ENCODE data around the gene LIMK2. TPM values are rescaled to one million over a fixed set of nuclear protein-coding genes. Genes with fewer than 3 reads are reported as not detected.

Gene LIMK2
- total and polyA plus RNA-seq, 9 of the 15 experiments (the other 6 are each of a cell fraction or from before 2014, with no cell fraction given) = 1.1 to 14.5 (median 8.5) TPM

DNA sequence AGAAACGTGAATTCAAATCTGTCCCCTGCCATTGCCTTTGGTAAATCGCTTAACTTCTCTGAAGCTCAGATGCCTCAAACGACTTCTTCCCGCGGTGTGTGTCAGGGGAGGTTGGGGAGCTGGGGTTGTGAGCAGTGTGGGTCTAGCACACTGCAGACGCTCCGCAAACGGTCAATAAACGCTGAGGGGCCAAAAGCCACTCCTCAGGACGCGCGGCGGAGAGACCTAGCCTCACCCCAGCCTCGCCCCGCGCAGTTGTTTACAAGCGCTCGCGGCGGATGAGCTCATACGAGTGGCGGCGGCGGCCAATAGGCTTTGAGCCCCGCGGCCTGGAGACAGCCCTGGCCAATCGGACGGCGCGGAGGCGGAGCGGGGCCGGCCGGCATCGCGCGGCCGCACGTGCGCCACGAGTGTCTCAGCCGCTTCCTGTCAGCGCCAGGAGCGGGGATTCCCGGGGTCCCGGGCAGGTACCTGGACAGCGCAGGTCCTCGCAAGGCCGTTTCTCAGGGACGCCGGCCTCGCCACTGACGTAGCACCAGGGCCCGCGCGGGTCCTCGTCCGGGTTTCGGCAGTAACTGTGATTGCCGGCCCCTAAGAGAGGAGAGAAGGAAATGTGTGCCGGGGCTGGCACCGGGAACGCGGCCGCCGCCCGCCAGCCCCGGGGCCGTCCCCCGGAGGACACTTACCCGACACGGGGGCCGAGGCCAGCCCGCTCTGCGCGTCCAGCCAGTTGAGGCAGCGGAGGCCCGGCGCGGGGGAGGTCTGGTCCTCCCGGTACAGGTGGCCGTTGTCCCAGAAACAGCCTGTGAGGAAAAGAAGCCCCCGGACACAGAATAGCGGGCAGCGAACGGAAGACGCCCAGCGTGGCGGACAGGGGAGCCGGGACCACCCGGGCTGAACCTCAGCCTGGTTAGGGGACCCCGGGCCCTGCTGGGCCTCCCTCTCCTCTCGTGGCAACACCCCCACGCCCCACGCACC lies 78.7 kb downstream of the LIMK2 start (continued):
- TF ChIP-seq, protein P1, sequence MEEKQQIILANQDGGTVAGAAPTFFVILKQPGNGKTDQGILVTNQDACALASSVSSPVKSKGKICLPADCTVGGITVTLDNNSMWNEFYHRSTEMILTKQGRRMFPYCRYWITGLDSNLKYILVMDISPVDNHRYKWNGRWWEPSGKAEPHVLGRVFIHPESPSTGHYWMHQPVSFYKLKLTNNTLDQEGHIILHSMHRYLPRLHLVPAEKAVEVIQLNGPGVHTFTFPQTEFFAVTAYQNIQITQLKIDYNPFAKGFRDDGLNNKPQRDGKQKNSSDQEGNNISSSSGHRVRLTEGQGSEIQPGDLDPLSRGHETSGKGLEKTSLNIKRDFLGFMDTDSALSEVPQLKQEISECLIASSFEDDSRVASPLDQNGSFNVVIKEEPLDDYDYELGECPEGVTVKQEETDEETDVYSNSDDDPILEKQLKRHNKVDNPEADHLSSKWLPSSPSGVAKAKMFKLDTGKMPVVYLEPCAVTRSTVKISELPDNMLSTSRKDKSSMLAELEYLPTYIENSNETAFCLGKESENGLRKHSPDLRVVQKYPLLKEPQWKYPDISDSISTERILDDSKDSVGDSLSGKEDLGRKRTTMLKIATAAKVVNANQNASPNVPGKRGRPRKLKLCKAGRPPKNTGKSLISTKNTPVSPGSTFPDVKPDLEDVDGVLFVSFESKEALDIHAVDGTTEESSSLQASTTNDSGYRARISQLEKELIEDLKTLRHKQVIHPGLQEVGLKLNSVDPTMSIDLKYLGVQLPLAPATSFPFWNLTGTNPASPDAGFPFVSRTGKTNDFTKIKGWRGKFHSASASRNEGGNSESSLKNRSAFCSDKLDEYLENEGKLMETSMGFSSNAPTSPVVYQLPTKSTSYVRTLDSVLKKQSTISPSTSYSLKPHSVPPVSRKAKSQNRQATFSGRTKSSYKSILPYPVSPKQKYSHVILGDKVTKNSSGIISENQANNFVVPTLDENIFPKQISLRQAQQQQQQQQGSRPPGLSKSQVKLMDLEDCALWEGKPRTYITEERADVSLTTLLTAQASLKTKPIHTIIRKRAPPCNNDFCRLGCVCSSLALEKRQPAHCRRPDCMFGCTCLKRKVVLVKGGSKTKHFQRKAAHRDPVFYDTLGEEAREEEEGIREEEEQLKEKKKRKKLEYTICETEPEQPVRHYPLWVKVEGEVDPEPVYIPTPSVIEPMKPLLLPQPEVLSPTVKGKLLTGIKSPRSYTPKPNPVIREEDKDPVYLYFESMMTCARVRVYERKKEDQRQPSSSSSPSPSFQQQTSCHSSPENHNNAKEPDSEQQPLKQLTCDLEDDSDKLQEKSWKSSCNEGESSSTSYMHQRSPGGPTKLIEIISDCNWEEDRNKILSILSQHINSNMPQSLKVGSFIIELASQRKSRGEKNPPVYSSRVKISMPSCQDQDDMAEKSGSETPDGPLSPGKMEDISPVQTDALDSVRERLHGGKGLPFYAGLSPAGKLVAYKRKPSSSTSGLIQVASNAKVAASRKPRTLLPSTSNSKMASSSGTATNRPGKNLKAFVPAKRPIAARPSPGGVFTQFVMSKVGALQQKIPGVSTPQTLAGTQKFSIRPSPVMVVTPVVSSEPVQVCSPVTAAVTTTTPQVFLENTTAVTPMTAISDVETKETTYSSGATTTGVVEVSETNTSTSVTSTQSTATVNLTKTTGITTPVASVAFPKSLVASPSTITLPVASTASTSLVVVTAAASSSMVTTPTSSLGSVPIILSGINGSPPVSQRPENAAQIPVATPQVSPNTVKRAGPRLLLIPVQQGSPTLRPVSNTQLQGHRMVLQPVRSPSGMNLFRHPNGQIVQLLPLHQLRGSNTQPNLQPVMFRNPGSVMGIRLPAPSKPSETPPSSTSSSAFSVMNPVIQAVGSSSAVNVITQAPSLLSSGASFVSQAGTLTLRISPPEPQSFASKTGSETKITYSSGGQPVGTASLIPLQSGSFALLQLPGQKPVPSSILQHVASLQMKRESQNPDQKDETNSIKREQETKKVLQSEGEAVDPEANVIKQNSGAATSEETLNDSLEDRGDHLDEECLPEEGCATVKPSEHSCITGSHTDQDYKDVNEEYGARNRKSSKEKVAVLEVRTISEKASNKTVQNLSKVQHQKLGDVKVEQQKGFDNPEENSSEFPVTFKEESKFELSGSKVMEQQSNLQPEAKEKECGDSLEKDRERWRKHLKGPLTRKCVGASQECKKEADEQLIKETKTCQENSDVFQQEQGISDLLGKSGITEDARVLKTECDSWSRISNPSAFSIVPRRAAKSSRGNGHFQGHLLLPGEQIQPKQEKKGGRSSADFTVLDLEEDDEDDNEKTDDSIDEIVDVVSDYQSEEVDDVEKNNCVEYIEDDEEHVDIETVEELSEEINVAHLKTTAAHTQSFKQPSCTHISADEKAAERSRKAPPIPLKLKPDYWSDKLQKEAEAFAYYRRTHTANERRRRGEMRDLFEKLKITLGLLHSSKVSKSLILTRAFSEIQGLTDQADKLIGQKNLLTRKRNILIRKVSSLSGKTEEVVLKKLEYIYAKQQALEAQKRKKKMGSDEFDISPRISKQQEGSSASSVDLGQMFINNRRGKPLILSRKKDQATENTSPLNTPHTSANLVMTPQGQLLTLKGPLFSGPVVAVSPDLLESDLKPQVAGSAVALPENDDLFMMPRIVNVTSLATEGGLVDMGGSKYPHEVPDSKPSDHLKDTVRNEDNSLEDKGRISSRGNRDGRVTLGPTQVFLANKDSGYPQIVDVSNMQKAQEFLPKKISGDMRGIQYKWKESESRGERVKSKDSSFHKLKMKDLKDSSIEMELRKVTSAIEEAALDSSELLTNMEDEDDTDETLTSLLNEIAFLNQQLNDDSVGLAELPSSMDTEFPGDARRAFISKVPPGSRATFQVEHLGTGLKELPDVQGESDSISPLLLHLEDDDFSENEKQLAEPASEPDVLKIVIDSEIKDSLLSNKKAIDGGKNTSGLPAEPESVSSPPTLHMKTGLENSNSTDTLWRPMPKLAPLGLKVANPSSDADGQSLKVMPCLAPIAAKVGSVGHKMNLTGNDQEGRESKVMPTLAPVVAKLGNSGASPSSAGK (IDR thresholded peaks at IDR 0.05) = peak; percentile 96
- peak; percentile 66 for TF ChIP-seq KDM5B (IDR thresholded peaks at IDR 0.05; ENCODE audit: insufficient replicate concordance, low read depth, low read length)
- TF ChIP-seq MYBL2 (IDR thresholded peaks at IDR 0.05; ENCODE audit: low read depth) = no peak
- no peak for TF ChIP-seq MYBL2 (CRISPR knock-in tag; IDR thresholded peaks at IDR 0.05; ENCODE audit: borderline replicate concordance)
- TF ChIP-seq, protein P2, sequence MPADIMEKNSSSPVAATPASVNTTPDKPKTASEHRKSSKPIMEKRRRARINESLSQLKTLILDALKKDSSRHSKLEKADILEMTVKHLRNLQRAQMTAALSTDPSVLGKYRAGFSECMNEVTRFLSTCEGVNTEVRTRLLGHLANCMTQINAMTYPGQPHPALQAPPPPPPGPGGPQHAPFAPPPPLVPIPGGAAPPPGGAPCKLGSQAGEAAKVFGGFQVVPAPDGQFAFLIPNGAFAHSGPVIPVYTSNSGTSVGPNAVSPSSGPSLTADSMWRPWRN (IDR thresholded peaks at IDR 0.05; ENCODE audit: low read depth) = peak; percentile 54; the same call in 1 of the 2 replicates
- TF ChIP-seq KDM2B (CRISPR knock-in tag; IDR thresholded peaks at IDR 0.05) = no peak
- no peak for TF ChIP-seq PTBP1 (IDR thresholded peaks at IDR 0.05; ENCODE audit: low read depth, low read length)
- TF ChIP-seq TAF1 (IDR thresholded peaks at IDR 0.05; ENCODE audit: control insufficient read depth, extremely low read depth, insufficient read depth, low read length, severe bottlenecking) = peak; percentile 21
- peak; percentile 57; the same call in 1 of the 2 replicates for TF ChIP-seq SUPT5H (IDR thresholded peaks at IDR 0.05)
- peak; percentile 99 for TF ChIP-seq BHLHE40 (IDR thresholded peaks at IDR 0.05; ENCODE audit: low read length)
- peak; percentile 97 for TF ChIP-seq RBM25 (IDR thresholded peaks at IDR 0.05; ENCODE audit: low read depth, low read length, severe bottlenecking)
- no peak for TF ChIP-seq TCFL5 (CRISPR knock-in tag; conservative IDR thresholded peaks at IDR 0.05)
- TF ChIP-seq RUNX1 (IDR thresholded peaks at IDR 0.05; ENCODE audit: low read depth) = no peak
- no peak for TF ChIP-seq SNRNP70 (optimal IDR thresholded peaks at IDR 0.05; ENCODE audit: low read depth, low read length)
- TF ChIP-seq MAFK (IDR thresholded peaks at IDR 0.05; ENCODE audit: low read length) = no peak
- no peak for TF ChIP-seq C11orf30 (IDR thresholded peaks at IDR 0.05; ENCODE audit: low read depth)

All from K562 (cell line).